Large intestine (tissue), 12 donors: ENCODE results near the gene ING4. TPM values are rescaled to one million over a fixed set of nuclear protein-coding genes. Genes with fewer than 3 reads are reported as not detected.
"Not testable (repeated sequence)": the region's sequence is repeated elsewhere in the genome, so short reads cannot be mapped to it uniquely, and the experiment has no call there.

Source experiments
- DNase-seq, 2 donors: peaks; one replicate each; pipeline versions ENCODE4 v3.0.0 to v3.0.0-alpha.2; 2013
- H3K27ac ChIP-seq: one replicate; pipeline ENCODE4 v1.5.1; 2013; ENCODE audit warnings: low read length
- H3K27me3 ChIP-seq: 2 replicates; pipeline ENCODE4 v1.6.1; 2013; ENCODE audit warnings: low read length; ENCODE audit not compliant: control insufficient read depth, insufficient read depth
- H3K36me3 ChIP-seq: 2 replicates; pipeline ENCODE4 v1.6.1; 2013; ENCODE audit warnings: low read length; ENCODE audit not compliant: control insufficient read depth, insufficient read depth
- H3K4me1 ChIP-seq: one replicate; pipeline ENCODE4 v1.6.1; 2013; ENCODE audit warnings: low read length; ENCODE audit not compliant: control insufficient read depth, insufficient read depth
- H3K4me3 ChIP-seq: one replicate; pipeline ENCODE4 v1.5.1; 2013; ENCODE audit warnings: low read length
- H3K9me3 ChIP-seq: one replicate; pipeline ENCODE4 v1.6.1; 2013; ENCODE audit warnings: mild to moderate bottlenecking, low read depth, low read length, moderate library complexity; ENCODE audit not compliant: control insufficient read depth
- WGBS: methylation state at CpG from one replicate; pipeline ENCODE4 v1.1.5; 2013; ENCODE audit warnings: low lambda C conversion rate; ENCODE audit not compliant: insufficient coverage; 5-methylcytosine and 5-hydroxymethylcytosine counted together
- long read RNA-seq, 11 donors: transcript quantifications; one replicate each; lab custom pipeline, GENCODE V29; 2026
- polyA plus RNA-seq: library from polyadenylated mRNA; unstranded; fragments of 120-200 nt; gene quantifications from one replicate; pipeline ENCODE4 v1.2.1, GENCODE V29; 2013

ING4 gene
- polyA plus RNA-seq = 61.1 TPM
- long read RNA-seq, donor 1, transcript ING4-202 (8 exons, 1,393 nt) = major isoform, 5 of 11 reads
- long read RNA-seq, donor 1, partial matches to known transcripts = 0 of 11 reads
- long read RNA-seq, donor 1, other reads (novel, unspliced or antisense) = 0 of 11 reads
- long read RNA-seq, donor 2, transcript ING4-201 (8 exons, 1,709 nt) = major isoform, 7 of 15 reads
- long read RNA-seq, donor 2, partial matches to known transcripts = 0 of 15 reads
- long read RNA-seq, donor 2, other reads (novel, unspliced or antisense) = 0 of 15 reads
- long read RNA-seq, donor 3 = 0 reads
- long read RNA-seq, donor 4 = 0 reads
- long read RNA-seq, donor 5, transcript ING4-201 (8 exons, 1,709 nt) = minor isoform, 7 of 20 reads
- long read RNA-seq, donor 5, transcript ING4-202 (8 exons, 1,393 nt) = major isoform, 9 of 20 reads
- long read RNA-seq, donor 5, partial matches to known transcripts = 0 of 20 reads
- long read RNA-seq, donor 5, other reads (novel, unspliced or antisense) = 0 of 20 reads
- long read RNA-seq, donor 6, transcript ING4-201 (8 exons, 1,709 nt) = major isoform, 10 of 20 reads
- long read RNA-seq, donor 6, transcript ING4-202 (8 exons, 1,393 nt) = minor isoform, 6 of 20 reads
- long read RNA-seq, donor 6, partial matches to known transcripts = 0 of 20 reads
- long read RNA-seq, donor 6, other reads (novel, unspliced or antisense) = 0 of 20 reads
- long read RNA-seq, donor 7, transcript ING4-201 (8 exons, 1,709 nt) = major isoform, 14 of 20 reads
- long read RNA-seq, donor 7, partial matches to known transcripts = 0 of 20 reads
- long read RNA-seq, donor 7, other reads (novel, unspliced or antisense) = 0 of 20 reads
- long read RNA-seq, donor 8, transcript ING4-201 (8 exons, 1,709 nt) = major isoform, 8 of 24 reads
- long read RNA-seq, donor 8, transcript ING4-202 (8 exons, 1,393 nt) = minor isoform, 7 of 24 reads
- long read RNA-seq, donor 8, partial matches to known transcripts = 0 of 24 reads
- long read RNA-seq, donor 8, other reads (novel, unspliced or antisense) = 5 of 24 reads
- long read RNA-seq, donor 9, transcript ING4-201 (8 exons, 1,709 nt) = major isoform, 11 of 25 reads
- long read RNA-seq, donor 9, transcript ING4-202 (8 exons, 1,393 nt) = minor isoform, 6 of 25 reads
- long read RNA-seq, donor 9, partial matches to known transcripts = 0 of 25 reads
- long read RNA-seq, donor 9, other reads (novel, unspliced or antisense) = 0 of 25 reads
- long read RNA-seq, donor 10, transcript ING4-201 (8 exons, 1,709 nt) = minor isoform, 8 of 29 reads
- long read RNA-seq, donor 10, transcript ING4-202 (8 exons, 1,393 nt) = major isoform, 14 of 29 reads
- long read RNA-seq, donor 10, partial matches to known transcripts = 0 of 29 reads
- long read RNA-seq, donor 10, other reads (novel, unspliced or antisense) = 0 of 29 reads
- long read RNA-seq, donor 11, transcript ING4-202 (8 exons, 1,393 nt) = major isoform, 11 of 27 reads
- long read RNA-seq, donor 11, transcript ING4-201 (8 exons, 1,709 nt) = minor isoform, 10 of 27 reads
- long read RNA-seq, donor 11, partial matches to known transcripts = 0 of 27 reads
- long read RNA-seq, donor 11, other reads (novel, unspliced or antisense) = 0 of 27 reads

DNA sequence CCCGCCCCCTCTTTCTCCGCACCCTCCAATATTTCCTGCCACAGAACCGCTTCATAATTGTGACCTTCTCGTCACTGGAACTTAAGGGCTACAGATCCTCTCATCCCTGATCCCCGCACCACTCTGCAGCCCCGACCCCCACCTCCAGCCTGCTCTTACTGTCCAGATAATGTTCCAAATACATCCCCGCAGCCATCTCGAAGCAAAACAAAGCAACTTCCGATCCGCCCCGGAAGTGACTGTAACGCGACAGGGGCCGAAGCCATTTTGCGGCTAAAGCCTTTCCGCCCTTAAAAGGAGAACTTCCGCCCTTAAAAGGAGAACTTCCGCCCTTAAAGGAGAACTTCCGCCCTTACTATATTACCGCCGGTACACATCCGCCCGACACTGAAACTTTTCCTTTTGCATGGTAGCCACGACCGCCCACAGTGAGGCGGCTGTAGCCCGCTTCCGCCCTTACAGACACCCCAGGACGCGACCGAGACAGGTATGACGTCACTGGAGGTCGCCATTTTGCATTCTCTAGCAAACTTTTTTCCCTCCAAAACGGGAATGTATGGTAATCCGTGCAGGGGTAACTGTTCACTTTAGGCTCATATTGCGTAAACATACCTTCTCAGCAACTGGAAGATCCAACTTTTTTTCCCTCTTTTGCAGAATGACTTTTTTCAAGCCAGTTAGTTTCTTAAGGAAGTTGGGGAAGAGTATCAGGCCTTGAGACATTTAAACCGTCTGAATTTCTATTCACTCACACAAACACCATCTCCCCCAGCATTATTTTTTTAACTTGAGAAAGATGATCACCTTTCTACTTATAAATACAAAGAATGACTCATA, at the start of gene ING4:
Gene ING4 (minus strand): TSS at position 214 of the 837 bp plus-strand sequence. CDS start 18 bp downstream, at position 196.
- H3K27ac ChIP-seq = peak within 1 kb of the TSS; percentile 70
- WGBS = 30% methylated on average over 2 of the region's 37 CpGs

DNA sequence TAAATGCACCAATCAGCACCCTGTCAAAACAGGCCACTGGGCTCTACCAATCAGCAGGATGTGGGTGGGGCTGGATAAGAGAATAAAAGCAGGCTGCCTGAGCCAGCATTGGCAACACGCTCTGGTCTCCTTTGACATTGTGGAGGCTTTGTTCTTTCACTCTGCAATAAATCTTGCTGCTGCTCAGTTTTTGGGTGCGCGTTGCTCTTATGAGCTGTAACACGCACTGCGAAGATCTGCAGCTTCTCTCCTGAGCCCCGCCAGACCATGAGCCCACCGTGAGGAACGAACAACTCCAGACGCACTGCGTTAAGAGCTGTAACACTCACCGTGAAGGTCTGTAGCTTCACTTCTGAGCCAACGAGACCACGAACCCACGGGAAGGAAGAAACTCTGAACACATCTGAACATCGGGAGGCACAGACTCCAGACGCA, 46.1 kb upstream of the ING4 start:
- Histone ChIP-seq H3K27ac (no peak overlapping the region), H3K4me1 (no peaks in the 10 kb centered on the region), H3K4me3 (no peak overlapping the region), H3K36me3 (no peaks in the 10 kb centered on the region), H3K9me3 (no peaks in the 10 kb centered on the region), H3K27me3 (peaks cover 11% of the 10 kb centered on the region)
- no CpG with 5 or more reads among the region's 16 CpGs for WGBS
- DNase-seq = no peak

More for the DNA sequence above, at the start of gene ING4:
- H3K36me3 ChIP-seq = peaks cover 30% of the 10 kb centered on the region
- peaks cover 6% of the 10 kb centered on the region for H3K4me1 ChIP-seq
- DNase-seq = peak; percentile 99 to 100
- peak within 1 kb of the TSS; percentile 81 for H3K4me3 ChIP-seq
- H3K9me3 ChIP-seq = no peaks in the 10 kb centered on the region
- H3K27me3 ChIP-seq = no peaks in the 10 kb centered on the region

DNA sequence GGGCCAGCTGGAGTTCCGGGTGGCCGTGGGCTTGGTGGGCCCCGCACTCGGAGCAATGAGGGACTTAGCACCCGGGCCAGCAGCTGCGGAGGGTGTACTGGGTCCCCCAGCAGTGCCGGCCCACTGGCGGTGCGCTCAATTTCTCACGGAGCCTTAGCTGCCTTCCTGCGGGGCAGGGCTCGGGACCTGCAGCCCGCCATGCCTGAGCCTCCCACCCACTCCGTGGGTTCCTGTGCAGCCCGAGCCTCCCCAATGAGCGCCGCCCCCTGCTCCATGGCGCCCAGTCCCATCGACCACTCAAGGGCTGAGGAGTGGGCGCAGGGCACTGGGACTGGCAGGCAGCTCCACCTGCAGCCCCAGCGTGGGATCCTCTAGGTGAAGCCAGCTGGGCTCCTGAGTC, 45.4 kb upstream of the ING4 start:
- no CpG with 5 or more reads among the region's 21 CpGs for WGBS
- H3K4me3 ChIP-seq, H3K4me1 ChIP-seq, H3K9me3 ChIP-seq, H3K36me3 ChIP-seq, DNase-seq, H3K27ac ChIP-seq: not testable (repeated sequence)
- peaks cover 16% of the 10 kb centered on the region for H3K27me3 ChIP-seq

DNA sequence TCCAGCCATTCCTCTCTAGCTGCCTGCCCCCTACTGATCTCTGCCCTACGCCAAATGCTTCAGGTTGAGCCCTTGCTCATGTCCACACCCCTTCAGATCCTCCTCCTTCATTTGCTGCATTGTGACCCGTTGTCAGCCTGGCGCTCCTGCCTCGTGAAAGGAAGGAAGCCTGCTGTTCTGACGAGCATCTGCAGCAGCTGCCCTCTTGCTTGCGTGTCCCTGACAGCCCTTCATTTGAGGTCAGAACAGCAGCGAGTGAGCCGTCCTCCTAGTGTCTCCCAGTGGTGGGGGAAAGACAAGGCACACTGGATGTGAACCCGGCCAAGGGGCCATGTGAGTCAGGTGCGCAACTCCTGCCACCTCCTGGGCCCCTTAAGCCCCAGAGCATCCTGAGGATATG, 40.7 kb upstream of the ING4 start:
- peaks cover 57% of the 10 kb centered on the region for H3K27me3 ChIP-seq
- DNase-seq = no peak
- no CpG with 5 or more reads among the region's 10 CpGs for WGBS

DNA sequence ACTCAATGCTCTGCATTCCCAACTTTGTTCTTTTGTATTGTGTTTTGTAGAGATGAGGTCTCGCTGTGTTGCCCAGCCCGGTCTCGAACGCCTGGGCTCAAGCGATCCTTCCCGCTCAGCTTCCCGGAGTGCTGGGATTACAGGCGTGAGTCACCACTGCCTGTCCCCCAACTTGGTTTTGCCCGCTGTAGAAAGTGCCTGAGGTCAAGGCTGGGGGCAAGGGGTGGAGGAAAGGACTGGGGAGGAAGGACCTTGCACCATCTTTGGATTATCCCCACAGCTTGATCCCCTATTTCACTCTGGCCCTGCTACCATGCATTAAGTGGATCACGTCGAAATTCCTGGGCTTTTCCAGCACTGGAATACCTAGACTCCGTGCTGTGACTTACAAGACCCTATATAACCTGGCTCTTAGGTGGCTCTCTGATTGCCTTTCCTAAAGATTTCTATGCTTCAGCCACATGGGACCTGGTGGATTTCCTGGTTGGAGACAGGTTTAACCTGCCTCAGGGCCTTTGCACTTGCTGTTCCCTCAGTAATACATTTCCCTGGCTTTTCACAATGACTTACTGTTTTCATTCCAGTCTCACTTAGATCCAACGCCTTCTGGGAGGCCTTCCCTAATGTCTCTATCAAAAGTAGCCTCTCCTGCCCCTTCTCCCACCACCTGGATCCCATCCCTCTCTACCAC, 38.3 kb upstream of the ING4 start:
- 86% methylated on average over 1 of the region's 13 CpGs for WGBS
- H3K27me3 ChIP-seq = peaks cover 77% of the 10 kb centered on the region
- H3K27ac ChIP-seq = no peak overlapping the region
- peaks cover 4% of the 10 kb centered on the region for H3K4me1 ChIP-seq
- H3K9me3 ChIP-seq = peaks cover 5% of the 10 kb centered on the region
- H3K4me3 ChIP-seq = peak overlapping the region; percentile 33
- no peak for DNase-seq
- H3K36me3 ChIP-seq = no peaks in the 10 kb centered on the region

More for the DNA sequence above, 40.7 kb upstream of the ING4 start:
- Histone ChIP-seq H3K27ac (no peak overlapping the region), H3K4me3 (no peak overlapping the region), H3K36me3 (no peaks in the 10 kb centered on the region), H3K9me3 (peaks cover 5% of the 10 kb centered on the region), H3K4me1 (peaks cover 4% of the 10 kb centered on the region)

DNA sequence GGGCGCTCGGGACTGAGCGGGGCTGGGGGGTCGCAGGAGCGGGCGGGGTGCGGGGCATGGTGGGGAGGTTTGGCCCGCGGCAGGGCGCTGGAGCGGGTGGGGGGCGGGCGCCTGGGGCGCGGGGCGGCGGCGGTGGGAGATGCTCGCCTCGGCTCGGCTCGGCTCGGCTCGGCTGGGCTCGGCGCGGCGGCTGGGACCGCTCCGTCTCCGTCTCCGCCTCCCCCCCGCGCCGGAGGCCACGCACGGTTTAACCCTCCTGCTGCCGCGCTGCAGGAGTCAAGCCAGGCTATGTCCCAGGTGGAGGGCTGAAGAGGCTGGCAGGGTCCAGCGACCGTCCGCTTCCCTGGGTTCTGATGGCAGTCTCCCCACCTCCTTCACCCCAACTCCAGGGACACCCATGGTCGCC, 37.7 kb upstream of the ING4 start, which contains the start of gene PIANP:
Gene PIANP (minus strand): TSS at position 170 of the 406 bp plus-strand sequence. CDS start 2,754 bp downstream, outside the sequence.
- no peaks in the 10 kb centered on the region for H3K36me3 ChIP-seq
- DNase-seq = peak in 1 of 2 donors; percentile 44
- no peak within 1 kb of the TSS for H3K27ac ChIP-seq
- peaks cover 5% of the 10 kb centered on the region for H3K9me3 ChIP-seq
- WGBS = 6% methylated on average over 3 of the region's 43 CpGs
- peaks cover 4% of the 10 kb centered on the region for H3K4me1 ChIP-seq
- peaks cover 77% of the 10 kb centered on the region for H3K27me3 ChIP-seq
- H3K4me3 ChIP-seq = peak within 1 kb of the TSS; percentile 39

DNA sequence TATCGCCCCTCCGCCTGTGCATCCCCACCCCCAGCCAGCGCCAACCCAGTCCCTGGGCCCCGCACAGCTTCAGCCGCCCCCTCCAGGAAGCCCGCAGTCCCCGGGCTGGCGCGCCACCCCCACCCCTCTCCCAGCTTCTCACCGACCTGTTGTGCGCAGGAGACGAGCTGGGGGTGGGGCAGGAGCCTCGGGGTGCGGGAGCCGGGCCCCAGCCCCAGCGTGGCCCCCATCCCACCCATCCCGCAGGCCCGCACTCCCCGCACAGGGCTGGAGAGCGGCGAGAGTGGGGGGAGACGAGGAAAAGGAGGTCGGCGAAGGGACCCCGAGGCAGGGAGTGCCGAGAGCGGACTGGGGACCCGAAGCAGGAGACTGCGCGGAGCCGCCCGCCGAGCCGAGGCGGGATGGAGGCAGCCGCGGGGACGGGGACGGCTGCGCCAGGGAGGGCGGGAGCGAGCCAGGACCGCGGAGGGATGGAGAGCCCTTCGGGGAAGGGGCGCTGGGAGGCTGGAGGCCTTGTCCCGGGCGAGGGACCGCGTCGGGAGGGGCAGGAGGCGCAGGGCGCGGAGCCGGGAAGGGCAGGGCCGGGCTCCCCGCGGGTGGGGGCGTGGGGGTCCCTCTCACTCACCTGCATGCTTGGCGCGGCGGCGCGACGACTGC, 37.2 kb upstream of the ING4 start:
- H3K9me3 ChIP-seq = peaks cover 5% of the 10 kb centered on the region
- peaks cover 77% of the 10 kb centered on the region for H3K27me3 ChIP-seq
- DNase-seq = peak in 1 of 2 donors; percentile 16
- H3K4me3 ChIP-seq = peak overlapping the region; percentile 39
- peaks cover 4% of the 10 kb centered on the region for H3K4me1 ChIP-seq
- H3K27ac ChIP-seq = no peak overlapping the region
- no CpG with 5 or more reads among the region's 65 CpGs for WGBS
- H3K36me3 ChIP-seq = no peaks in the 10 kb centered on the region

DNA sequence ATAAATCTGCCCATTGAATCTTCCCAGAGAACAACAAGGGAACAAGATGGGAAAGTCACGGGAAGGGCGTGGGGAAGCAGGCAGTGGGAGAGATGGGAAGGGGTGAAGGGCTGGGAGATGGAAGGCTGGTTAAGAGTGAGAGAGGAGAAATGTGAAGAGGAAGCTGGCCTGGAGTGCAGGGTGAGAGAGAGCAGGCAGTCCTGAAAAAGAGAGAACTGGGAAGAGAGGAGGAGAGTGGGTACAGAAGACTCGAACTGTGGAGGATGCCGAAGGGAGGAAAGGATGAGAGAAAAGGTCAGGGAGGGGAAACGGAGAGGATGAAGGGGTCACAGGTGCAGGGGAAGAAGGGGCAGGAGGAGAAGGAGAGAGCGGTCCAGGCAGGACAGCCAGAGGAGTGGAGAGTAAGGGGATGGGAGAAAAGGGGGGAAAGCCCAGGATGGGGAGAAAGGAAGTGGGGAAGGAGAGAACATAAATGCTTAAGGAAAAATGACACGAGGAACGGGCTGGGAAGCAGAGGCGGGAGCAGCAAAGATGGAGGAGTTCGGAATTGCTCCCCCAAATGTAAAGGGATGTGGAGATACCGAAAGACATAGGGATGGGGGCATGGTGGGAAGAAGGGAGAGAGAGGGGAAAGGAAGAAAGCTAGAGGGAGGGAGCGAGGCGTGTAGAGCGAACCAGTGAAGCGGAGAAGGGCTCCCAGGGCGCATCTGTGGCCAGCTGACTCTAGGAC, 36.5 kb upstream of the ING4 start:
- H3K36me3 ChIP-seq = no peaks in the 10 kb centered on the region
- no peak for DNase-seq
- H3K27me3 ChIP-seq = peaks cover 71% of the 10 kb centered on the region
- peak overlapping the region; percentile 39 for H3K4me3 ChIP-seq
- H3K4me1 ChIP-seq = peaks cover 4% of the 10 kb centered on the region
- 43% methylated on average over 7 of the region's 16 CpGs for WGBS
- H3K27ac ChIP-seq = no peak overlapping the region
- H3K9me3 ChIP-seq = peaks cover 5% of the 10 kb centered on the region
